HG03103 (cell line): ENCODE results near the gene FRRS1L.
"Not testable (repeated sequence)": the region's sequence is repeated elsewhere in the genome, so short reads cannot be mapped to it uniquely, and the experiment has no call there.

Experiments
- ATAC-seq: cut with Tn5 transposase; IDR thresholded peaks from one replicate; pipeline ENCODE4 v1.9.1; 2021; ENCODE audit warnings: low read depth; ENCODE audit not compliant: unreplicated experiment

The FRRS1L gene

DNA sequence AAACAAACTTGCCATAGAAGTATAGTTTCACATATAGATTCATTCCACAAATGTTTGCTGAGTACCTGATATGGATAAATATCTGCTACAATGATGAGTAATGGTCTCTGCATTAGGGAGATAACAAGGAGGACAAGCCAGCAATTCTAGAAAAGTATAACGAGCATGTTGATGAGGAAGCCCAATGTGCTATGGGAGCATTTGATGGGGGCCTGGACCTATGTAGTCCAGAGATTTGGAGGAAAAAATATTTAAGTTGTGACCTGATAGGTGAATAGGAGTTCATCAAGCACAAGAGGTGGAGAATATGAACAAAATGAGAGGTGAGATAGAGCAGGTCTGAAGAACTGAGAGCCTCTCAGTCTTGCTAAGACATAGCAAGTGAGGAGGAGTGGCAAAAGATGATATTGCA lies 32.9 kb downstream of the FRRS1L start:
- no peak for ATAC-seq

DNA sequence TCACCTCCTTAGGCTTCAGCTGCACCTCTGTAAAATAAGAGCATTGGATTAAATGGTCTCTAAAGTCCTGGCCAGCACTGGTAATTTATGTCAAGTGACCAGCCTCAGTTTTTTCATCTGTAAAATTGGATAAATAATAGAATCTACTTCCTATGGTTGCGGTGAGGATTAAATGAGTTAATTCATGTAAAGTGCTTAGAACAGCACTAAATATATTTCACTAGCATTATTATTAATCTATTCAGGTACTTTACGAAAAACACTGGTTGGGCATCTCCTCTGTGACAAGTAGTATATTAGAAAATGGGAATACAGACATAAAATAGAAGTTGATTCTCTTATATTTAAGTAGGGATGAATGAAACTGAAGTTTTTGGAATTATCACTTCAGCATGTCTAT lies 33.5 kb downstream of the FRRS1L start:
- ATAC-seq: no peak

DNA sequence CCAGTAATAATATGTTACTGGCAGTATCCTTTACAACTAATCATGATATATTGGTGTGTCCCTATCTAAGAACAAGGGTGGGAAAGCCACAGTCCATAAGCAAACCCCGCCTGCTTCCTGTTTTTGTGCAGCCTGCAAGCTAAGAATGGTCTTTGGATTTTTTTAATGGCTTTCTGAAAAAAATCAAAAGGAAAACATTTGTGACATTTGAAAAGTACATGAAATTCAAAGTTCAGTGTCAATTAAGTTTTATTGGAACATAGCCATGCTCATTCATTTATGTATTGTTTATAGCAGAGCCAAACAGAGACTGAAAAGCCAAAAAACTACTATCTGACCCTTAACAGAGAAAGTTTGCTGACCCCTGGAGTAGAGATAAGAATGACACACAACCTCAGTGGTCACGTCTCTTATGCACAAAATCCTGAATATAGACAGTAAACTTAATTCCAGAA lies 34.5 kb downstream of the FRRS1L start:
- no peak for ATAC-seq

DNA sequence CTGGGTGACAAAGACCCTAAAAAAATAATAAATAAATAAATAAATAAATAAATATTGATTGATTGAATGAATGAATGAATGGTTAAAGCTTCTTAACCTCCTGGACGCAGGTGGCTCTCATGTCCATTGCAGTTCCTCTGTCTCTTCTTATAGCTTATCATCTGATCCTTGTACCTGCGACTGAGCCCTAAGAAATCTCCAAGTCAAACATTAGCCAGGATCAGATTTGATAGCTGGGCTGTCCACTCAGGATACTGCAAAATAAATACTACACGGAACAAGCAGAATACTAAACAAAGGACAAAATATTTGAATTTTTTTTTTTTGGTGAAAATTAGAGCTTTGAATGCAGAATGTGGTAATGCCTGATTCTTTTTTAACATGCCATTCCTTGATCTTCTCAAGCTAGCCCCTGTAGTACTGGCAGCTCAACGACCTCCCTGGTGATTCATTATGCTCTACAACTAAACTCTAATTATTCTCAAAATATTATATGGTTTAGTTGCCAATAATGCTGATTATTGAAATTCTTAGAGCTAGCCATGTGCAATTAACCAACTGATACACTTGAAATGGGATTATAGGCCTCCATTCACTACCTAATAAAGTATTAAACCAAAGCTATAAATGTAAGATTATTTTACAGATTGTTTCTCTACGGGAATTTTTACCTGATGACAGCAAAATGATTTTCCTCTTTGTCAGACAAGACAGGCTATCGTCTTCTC lies 37.4 kb downstream of the FRRS1L start:
- ATAC-seq: no peak

DNA sequence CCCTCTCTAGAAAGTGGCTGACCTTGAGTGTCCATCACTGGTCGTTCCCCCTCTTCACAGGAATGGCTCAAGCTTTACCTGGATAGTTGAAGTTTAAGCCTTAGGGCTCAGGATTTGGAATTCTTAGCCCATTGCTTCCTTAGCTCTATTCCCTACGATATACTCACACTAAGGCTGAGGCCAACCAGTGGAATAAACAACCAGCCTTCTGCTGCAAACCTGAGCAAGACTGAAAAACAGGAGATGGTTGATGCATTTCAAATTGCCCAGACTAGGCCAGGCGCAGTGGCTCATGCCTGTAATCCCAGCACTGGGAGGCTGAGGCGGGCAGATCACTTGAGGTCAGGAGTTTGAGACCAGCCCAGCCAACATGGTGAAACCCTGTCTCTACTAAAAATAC lies 40.4 kb downstream of the FRRS1L start:
- not testable (repeated sequence) for ATAC-seq

- ATAC-seq: no peak
These were observed 42.9 kb downstream of the FRRS1L start for GRCh38 chr9:109124121-109124520.

DNA sequence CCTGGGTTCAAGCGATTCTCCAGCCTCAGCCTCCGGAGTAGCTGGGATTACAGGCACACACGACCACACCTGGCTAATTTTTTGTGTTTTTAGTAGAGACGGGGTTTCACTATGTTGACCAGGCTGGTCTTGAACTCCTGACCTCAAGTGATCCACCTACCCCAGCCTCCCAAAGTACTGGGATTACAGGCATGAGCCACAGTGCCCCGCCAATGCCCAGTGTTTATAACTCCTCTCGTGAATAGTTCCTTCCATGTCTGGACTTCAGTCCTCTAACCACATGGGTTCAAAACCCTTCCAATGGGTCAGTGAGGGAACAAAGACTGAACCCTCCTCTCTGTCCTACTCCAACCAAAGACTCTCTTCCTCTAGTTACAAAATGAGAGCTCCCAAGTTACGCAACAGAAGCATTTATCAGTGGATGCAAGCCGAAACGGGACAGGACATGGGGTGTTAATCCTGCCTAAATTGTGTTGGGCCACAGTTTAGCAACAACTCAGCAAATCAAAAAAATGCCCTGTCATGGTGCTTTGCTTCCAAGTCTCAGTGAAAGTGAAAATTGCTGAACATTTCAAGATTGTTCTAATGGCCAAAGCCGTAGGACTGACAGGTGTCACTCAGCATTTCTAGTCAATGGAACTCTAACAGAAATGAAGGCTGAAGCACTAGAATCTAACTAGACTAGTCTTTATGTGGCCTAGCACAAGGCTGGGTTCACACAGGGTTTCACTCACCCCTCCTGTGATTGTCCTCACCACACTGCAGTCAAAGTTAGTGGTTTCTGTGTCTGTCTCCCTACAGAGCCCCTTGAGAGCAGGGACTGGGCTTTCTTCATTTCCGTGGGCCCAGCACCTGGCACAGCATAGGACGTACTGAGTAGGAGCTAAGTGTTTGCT lies 44.1 kb downstream of the FRRS1L start:
- no peak for ATAC-seq

DNA sequence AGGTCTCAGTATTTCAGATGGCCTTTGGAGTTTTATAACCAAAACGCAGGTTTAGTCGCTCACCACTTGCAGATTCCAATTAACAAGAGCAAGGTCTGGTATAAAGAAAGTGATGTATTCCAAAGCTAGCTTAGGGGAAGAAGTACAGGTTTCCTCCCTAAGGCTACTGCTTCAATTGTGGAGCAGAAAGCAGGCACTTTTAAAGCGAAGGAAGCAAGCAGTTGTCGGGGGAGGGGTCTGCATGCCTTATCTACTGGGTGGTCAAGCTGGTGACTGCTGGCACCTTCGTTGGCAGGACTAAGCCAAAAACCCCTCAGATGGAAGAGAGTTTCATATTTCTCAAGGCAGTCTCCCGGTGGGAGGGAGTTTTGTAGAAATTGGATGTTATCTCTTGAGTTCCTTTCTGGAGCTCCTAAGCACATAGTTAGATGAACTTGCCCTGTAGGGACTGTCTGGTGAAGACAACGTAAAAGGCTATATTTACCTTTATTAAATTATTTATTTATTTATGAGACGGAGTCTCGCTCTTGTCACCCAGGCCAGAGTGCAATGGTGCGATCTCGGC lies 45.7 kb downstream of the FRRS1L start:
- ATAC-seq: no peak

DNA sequence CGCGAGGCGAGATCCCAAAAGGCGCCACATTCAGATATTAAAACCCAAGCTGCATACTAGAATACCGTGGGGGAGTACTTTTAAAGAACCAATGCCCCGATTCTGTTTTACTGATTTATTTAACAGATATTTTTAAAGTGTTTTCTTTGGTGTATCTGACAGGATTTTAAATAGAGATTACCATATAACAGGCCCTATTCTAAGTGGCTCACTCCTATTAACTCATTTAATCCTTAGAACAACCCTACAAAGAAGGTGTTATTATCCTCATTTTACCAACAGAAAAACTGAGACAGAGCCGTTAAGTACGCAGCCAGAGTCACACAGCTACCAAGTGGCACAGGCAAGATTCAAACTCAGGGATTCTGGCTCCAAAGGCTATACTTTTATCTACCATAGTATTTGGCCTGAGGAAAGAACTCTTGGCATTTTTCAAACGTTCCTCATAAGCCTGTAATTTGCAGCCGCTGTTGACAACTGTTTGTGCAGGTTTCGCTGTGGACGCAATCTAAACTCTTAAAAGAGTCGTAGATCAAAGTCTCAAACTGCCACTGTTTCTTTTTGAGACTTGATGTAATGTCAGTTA lies 46.8 kb downstream of the FRRS1L start:
- ATAC-seq: no peak

- peak; percentile 88 for ATAC-seq
These were observed 47.4 kb downstream of the FRRS1L start, which contains the start of gene TMEM245 for GRCh38 chr9:109119439-109120203. Gene TMEM245, minus strand, starts transcription at chr9:109119947. Its CDS starts 34 bp downstream, at chr9:109119913.

GRCh38 chr9:109118808-109119438 lies 48.1 kb downstream of the FRRS1L start:
- peak; percentile 12 for ATAC-seq

DNA sequence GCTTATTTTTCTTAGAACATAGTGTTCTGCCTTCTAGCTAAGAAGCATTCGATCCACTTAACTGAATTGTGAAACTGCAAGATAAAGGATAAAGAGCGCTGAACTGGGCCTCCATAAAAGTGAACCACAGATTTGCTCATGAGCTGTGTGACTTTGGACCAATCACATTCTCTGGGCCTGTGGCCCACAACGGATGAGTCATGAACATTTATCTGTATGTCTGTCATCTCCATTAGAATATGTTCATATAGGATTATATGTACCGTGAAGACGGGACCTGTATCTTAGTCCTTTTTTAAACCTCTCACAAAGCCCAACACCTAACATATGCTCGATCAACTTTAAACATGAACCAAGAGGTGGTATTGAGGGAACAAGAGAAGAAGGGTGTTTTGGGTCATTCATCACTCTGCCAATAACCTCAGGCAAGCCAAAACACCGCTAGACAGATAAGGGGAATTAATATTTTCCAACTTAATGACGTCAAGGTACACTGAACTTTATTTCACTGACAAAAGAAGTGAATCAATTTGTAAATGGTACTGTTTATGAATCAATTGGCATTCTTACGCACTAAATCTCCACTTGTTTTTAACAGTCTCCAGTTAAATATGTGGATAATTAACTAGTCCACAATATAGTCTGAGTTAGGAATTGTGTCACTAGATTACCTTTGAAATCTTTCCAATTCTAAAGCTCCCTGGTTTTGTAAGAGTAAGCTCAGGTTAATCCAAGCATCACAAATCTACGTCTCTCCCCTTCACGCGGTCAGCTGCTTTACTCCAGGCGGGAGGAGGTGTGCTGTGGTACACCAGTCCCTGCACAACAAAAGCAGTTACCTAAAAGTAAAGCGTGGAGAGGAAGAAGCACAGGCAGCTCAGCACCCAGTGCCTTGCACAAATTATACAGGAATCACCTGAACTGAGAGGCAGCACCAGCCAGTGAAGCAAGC lies 48.9 kb downstream of the FRRS1L start:
- no peak for ATAC-seq

DNA sequence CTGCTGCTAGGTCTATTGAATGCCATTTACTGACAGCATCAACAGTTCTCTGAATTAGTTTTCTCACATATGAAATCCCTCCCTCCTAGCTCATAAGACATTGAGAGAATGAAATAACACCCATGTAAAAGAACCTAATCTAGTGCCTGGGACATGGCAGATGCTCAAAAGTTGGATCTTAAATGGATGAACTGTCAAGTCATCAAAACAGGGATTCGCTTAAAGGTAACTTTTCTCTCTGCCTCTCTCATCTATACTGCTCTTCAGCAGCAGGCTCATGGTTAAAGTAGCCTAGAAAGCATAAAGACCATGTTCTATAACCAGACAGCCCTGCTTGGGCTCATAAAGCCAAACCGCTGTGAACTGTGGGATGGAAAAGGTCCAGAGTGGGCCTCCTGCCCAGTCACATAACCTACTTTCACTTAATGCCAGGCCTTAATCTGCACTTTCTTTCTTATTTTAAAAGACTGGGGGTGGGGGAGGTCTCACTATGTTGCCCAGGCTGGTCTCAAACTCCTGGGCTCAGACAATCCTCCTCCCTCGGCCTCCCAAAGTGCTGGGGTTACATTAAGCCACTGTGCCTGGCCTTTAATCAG lies 51.0 kb downstream of the FRRS1L start:
- no peak for ATAC-seq

DNA sequence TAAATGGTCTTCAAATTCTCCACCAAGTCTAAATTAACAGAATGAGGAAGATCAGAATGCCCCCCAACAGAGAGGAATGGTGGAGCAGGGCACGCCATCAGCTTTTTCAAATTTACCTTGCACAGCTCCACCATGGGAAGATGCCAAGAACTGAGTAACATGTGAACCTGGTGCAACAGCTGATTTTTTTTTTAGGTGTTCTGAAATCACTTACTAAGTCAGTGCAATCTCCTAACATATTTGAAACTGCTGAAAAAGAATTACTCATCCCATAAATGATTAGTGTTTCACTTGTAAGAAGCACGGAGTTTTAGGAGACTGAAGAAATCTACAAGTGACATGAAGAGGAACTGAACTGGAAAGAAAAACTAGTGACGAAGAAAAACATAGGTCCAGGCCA lies 52.4 kb downstream of the FRRS1L start:
- ATAC-seq: no peak

- ATAC-seq: no peak
These were observed 53.0 kb downstream of the FRRS1L start for GRCh38 chr9:109113892-109114609.

DNA sequence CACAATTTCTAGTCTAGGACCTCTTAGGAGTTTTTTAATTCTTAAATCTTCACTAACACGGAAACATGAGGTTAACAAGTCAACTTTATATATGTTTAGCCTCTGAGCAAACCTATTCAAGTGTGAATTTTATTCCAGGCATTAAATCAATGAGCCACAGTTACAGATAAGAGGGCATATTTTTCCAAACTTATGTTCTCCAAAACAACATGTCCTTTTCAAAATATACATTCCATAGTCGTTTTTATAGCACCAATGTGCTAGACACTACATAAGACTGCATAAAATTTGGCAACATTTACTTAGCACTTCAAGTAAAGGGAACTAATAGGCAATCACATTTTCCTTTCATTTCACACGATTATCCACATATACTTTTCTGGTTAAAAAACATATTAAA lies 53.8 kb downstream of the FRRS1L start:
- no peak for ATAC-seq

- ATAC-seq: peak; percentile 84
These were observed 56.6 kb downstream of the FRRS1L start for GRCh38 chr9:109110329-109111021.
